GM19351 (cell line): ENCODE data around the gene MLH1.

Experiments
- ATAC-seq: cut with Tn5 transposase; IDR thresholded peaks from one replicate; pipeline ENCODE4 v1.9.1; 2021; ENCODE audit warnings: mild to moderate bottlenecking, moderate library complexity; ENCODE audit not compliant: unreplicated experiment

MLH1 gene

DNA sequence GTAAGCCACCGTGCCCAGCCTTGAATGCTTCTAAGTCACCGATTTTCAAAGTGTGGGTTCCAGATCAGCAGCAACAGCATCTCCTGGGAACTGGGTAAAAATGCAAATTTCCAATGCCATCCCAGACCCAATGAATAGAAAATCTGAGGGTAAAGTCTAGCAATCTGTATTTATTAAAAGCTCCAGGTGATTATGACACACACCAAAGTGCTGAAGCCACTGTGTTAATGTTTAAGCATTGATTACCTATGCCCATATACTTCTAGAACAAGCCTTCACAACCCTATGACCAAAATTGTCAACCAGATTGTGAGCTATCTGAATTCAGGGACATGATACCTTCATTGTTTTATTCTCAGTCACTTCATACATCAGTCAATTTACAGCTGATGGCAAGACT is 94.6 kb downstream of the MLH1 start:
- no peak for ATAC-seq

DNA sequence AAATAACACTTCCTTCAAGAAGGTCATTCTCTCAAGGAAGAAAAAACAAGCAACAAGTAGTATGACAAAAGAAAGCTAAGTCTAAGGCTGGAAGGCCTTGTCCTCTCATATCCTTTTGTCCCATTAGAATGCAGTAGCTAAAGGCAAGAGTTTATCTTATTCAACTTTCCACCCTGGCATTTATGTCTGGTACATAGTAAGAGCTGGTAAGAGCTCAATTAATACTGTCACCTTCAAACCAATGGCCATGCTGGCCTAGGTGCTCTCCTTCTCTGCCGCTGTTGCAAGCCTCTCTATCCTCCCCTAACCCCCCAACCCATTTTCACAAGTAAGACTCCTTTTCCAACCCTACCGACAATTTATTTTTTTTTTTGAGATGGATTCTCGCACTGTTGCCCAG is 99.2 kb downstream of the MLH1 start:
- no peak for ATAC-seq

- no peak for ATAC-seq
Observed at GRCh38 chr3:37093481-37093880, 100.2 kb downstream of the MLH1 start.

- ATAC-seq, result no peak
Observed at GRCh38 chr3:37094636-37095035, 101.3 kb downstream of the MLH1 start.

- no peak for ATAC-seq
Observed at GRCh38 chr3:37096288-37096687, 103.0 kb downstream of the MLH1 start.

- no peak for ATAC-seq
Observed at GRCh38 chr3:37096975-37097374, 103.7 kb downstream of the MLH1 start.

GRCh38 chr3:37097776-37098175 is 104.5 kb downstream of the MLH1 start:
- no peak for ATAC-seq

DNA sequence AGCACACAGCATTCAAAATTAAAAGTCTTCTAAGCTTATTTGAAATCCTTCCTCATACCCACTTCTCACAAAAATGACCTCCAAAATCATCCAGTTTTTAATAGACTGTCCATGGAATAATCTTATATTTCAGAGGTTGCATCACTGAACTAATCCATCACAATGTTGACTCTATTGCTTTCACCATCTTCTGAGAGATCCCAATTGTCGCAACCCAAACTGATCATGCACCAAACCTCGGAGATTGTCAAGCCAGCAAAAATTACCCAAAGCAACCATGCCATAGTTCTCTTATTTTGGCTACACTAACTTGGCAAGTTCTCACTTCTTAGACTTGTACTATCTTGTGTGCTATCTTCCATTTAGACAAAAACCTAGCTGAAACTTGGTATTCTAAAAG is 105.6 kb downstream of the MLH1 start:
- no peak for ATAC-seq

DNA sequence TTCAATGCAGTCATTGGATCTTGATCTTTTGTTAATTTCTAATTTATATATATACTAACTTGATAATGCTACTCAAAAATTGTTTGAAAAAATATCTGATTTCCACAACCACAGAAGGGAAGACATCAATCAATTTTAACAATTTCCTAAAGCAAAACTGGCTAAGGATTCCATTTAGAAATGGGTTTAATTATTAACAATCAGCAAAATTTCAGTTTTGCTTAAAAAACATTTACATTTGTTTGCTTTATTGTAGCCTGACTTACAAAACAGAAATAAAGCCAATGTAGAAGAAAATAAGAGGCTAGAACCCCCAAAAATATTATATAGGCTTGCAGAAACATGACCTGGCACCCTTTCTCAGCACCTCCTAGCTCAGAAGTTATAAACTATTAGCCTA is 106.2 kb downstream of the MLH1 start:
- ATAC-seq, result no peak

DNA sequence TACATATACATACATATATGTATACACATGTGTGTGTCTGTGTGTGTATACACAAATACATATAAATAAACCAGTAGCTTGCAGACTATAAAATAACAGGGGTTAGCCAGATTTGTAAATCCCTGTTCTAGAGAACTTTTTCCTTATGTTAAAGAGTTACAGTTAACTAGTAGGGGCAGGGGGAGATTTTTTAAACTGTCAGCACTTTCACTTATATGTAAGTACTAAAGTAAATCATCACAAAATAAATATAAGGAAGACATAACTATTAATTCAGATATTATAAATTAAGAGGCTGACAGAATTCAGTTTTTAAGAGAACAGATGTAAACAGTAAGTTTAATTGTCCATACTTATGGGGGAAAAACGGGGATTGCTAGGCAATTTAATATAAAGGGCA is 107.1 kb downstream of the MLH1 start:
- ATAC-seq, result no peak
